ENCODE data around the gene TSG101.

GRCh38 chr11:18459634-18460033 lies 67.1 kb downstream of the TSG101 start:
- no peak for TF ChIP-seq POLR2AphosphoS5 (IDR thresholded peaks at IDR 0.05)
- TF ChIP-seq POLR2A (IDR thresholded peaks at IDR 0.05) = no peak
- TF ChIP-seq CTCF (IDR thresholded peaks at IDR 0.05) = no peak
- no peak for TF ChIP-seq EP300 (IDR thresholded peaks at IDR 0.05)
